HG03045 (cell line): Measurements from ENCODE around the gene IFITM5.
"Not testable (repeated sequence)": the region's sequence is repeated elsewhere in the genome, so short reads cannot be mapped to it uniquely, and the experiment has no call there.

Source experiments
- ATAC-seq: cut with Tn5 transposase; IDR thresholded peaks from one replicate; pipeline ENCODE4 v1.9.1; 2021; ENCODE audit warnings: mild to moderate bottlenecking, moderate library complexity; ENCODE audit not compliant: unreplicated experiment

IFITM5 gene

GRCh38 chr11:328516-329100, 29.3 kb upstream of the IFITM5 start:
- not testable (repeated sequence) for ATAC-seq

- no peak for ATAC-seq
Observed at GRCh38 chr11:328012-328411, 28.7 kb upstream of the IFITM5 start.

GRCh38 chr11:327581-327923, 28.2 kb upstream of the IFITM5 start:
- no peak for ATAC-seq

- peak; percentile 63 for ATAC-seq
Observed at GRCh38 chr11:326842-327580, 27.7 kb upstream of the IFITM5 start.

GRCh38 chr11:326592-326841, 27.2 kb upstream of the IFITM5 start:
- no peak for ATAC-seq

GRCh38 chr11:325796-326591, 26.7 kb upstream of the IFITM5 start:
- ATAC-seq: no peak

GRCh38 chr11:324593-325517, 25.5 kb upstream of the IFITM5 start:
- ATAC-seq: not testable (repeated sequence)

- no peak for ATAC-seq
Observed at GRCh38 chr11:324156-324555, 24.8 kb upstream of the IFITM5 start.

- ATAC-seq: not testable (repeated sequence)
Observed at GRCh38 chr11:319888-320273, 20.6 kb upstream of the IFITM5 start.

GRCh38 chr11:319121-319887, 20.0 kb upstream of the IFITM5 start:
- peak; percentile 20 for ATAC-seq

- ATAC-seq: peak; percentile 52
Observed at GRCh38 chr11:318405-319120, 19.2 kb upstream of the IFITM5 start.

GRCh38 chr11:317668-318404, 18.5 kb upstream of the IFITM5 start:
- ATAC-seq: not testable (repeated sequence)

- no peak for ATAC-seq
Observed at GRCh38 chr11:316891-317301, 17.6 kb upstream of the IFITM5 start.

- no peak for ATAC-seq
Observed at GRCh38 chr11:316031-316701, 16.8 kb upstream of the IFITM5 start.

GRCh38 chr11:315516-315994, 16.2 kb upstream of the IFITM5 start:
- ATAC-seq: no peak

- ATAC-seq: no peak
Observed at GRCh38 chr11:315051-315481, 15.7 kb upstream of the IFITM5 start.

GRCh38 chr11:314554-314875, 15.2 kb upstream of the IFITM5 start:
- ATAC-seq: not testable (repeated sequence)

- no peak for ATAC-seq
Observed at GRCh38 chr11:313787-314553, 14.6 kb upstream of the IFITM5 start, which contains the start of gene IFITM1. TSS of gene IFITM1 (plus strand) at chr11:314040. CDS start at chr11:314171, 131 bp downstream.
